DOHH2 (cell line): ENCODE data around the gene FOXK2.
"Not testable (repeated sequence)": the region's sequence is repeated elsewhere in the genome, so short reads cannot be mapped to it uniquely, and the experiment has no call there.

Experiments
- H3F3A ChIP-seq: fragments of 200-600 bp; sonication (generic), shearing (Covaris generic); 2 replicates; pipeline ENCODE4 v1.6.0; 2016; ENCODE audit warnings: antibody characterized with exemption, mild to moderate bottlenecking; ENCODE audit not compliant: control insufficient read depth, insufficient read depth
- H3K27ac ChIP-seq: fragments of 200-600 bp; sonication (generic); 2 replicates; pipeline ENCODE4 v1.5.1; 2014; ENCODE audit warnings: low read depth, mild to moderate bottlenecking, low read length, moderate library complexity
- H3K27me3 ChIP-seq: fragments of 200-600 bp; sonication (generic); 2 replicates; pipeline ENCODE4 v1.6.1; 2014; ENCODE audit warnings: mild to moderate bottlenecking, low read length, mixed read lengths; ENCODE audit not compliant: control insufficient read depth
- H3K36me3 ChIP-seq: fragments of 200-600 bp; sonication (generic); 2 replicates; pipeline ENCODE4 v1.6.1; 2014; ENCODE audit warnings: mild to moderate bottlenecking, low read length, moderate library complexity, mixed read lengths; ENCODE audit not compliant: control insufficient read depth
- H3K4me1 ChIP-seq: fragments of 200-600 bp; sonication (generic); 2 replicates; pipeline ENCODE4 v1.6.1; 2014; ENCODE audit warnings: mild to moderate bottlenecking, low read length, mixed read lengths; ENCODE audit not compliant: control insufficient read depth
- H3K4me2 ChIP-seq: fragments of 200-600 bp; sonication (generic); 2 replicates; pipeline ENCODE4 v1.6.0; 2014; ENCODE audit warnings: mild to moderate bottlenecking, low read length, moderate library complexity
- H3K4me3 ChIP-seq: fragments of 200-600 bp; sonication (generic); 2 replicates; pipeline ENCODE4 v1.5.1; 2014; ENCODE audit warnings: mild to moderate bottlenecking, low read length, mixed read lengths
- H3K79me2 ChIP-seq: fragments of 200-600 bp; sonication (generic); 2 replicates; pipeline ENCODE4 v1.6.1; 2014; ENCODE audit warnings: mild to moderate bottlenecking, low read length, mixed read lengths; ENCODE audit not compliant: control insufficient read depth
- H3K9me2 ChIP-seq: fragments of 200-600 bp; sonication (generic); replicated peaks from 2 replicates; pipeline ENCODE4 v1.6.1; 2014; ENCODE audit warnings: mild to moderate bottlenecking, low read length, mixed read lengths; ENCODE audit not compliant: control insufficient read depth
- H3K9me3 ChIP-seq: fragments of 200-600 bp; sonication (generic); 2 replicates; pipeline ENCODE4 v1.6.1; 2014; ENCODE audit warnings: antibody characterized with exemption, low read length, mixed read lengths; ENCODE audit not compliant: control insufficient read depth, insufficient read depth
- H4K20me1 ChIP-seq: fragments of 200-600 bp; sonication (generic); 2 replicates; pipeline ENCODE4 v1.6.0; 2014; ENCODE audit warnings: low read depth, mild to moderate bottlenecking, antibody characterized with exemption, low read length, moderate library complexity; ENCODE audit not compliant: control insufficient read depth, insufficient read depth
- EZH2phosphoT487 ChIP-seq: fragments of 200-600 bp; sonication (generic); IDR thresholded peaks from 2 replicates; pipeline ENCODE4 v1.6.1; 2017; ENCODE audit warnings: borderline replicate concordance, mild to moderate bottlenecking, antibody characterized with exemption, low read length, moderate library complexity, mixed read lengths
- TF ChIP-seq, protein P1 (sequence below): fragments of 200-600 bp; sonication (generic); IDR thresholded peaks from one replicate; pipeline ENCODE4 v1.5.1; 2014; ENCODE audit warnings: antibody characterized with exemption, mild to moderate bottlenecking, low read depth, low read length; ENCODE audit not compliant: poor library complexity, severe bottlenecking

Gene FOXK2

DNA sequence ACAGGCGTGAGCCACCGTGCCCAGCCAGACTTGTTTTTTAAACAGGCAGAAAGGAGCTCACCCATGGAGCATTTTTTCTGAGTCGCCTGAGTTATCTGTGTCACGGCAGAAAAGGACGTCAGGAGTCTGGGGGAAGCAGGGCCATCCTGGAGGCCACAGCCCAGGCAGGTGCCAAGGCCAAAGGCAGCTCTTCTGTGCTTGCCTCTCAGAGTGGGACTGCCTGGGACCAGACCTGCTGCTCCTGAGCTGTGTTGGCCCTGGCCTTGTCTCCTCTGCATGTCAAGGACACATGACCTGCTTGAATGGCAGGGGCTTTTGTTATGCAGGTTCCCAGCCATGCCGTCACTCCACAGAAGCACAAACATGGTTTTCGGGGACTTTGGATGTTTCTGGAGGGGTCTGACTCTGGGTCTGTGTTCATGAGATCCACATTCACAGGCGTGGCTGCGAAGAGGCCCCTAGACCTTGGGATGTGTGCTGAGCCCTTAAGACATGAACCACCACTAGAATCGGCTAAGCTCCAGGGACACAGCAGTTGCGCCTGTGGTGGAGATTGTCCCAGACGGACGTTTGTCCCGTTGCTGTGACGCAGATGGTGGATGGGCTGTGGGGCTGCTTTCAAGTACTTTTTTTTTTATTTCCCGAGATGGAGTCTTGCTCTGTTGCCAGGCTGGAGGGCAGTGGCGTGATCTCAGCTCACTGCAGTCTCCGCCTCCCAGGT lies 33.8 kb downstream of the FOXK2 start:
- Histone ChIP-seq H3F3A (peaks cover 11% of the 10 kb centered on the region), H3K9me2 (no peaks in the 10 kb centered on the region), H3K79me2 (peaks cover 93% of the 10 kb centered on the region), H4K20me1 (peaks cover 15% of the 10 kb centered on the region), H3K36me3 (peaks cover 7% of the 10 kb centered on the region; the same call in 1 of the 2 replicates), H3K27me3 (no peaks in the 10 kb centered on the region), H3K4me2 (peak overlapping the region; percentile 69), H3K4me1 (peaks cover 58% of the 10 kb centered on the region), H3K9me3 (no peaks in the 10 kb centered on the region), H3K27ac (peak overlapping the region; percentile 70), H3K4me3 (peak overlapping the region; percentile 54)
- TF ChIP-seq, protein P1, sequence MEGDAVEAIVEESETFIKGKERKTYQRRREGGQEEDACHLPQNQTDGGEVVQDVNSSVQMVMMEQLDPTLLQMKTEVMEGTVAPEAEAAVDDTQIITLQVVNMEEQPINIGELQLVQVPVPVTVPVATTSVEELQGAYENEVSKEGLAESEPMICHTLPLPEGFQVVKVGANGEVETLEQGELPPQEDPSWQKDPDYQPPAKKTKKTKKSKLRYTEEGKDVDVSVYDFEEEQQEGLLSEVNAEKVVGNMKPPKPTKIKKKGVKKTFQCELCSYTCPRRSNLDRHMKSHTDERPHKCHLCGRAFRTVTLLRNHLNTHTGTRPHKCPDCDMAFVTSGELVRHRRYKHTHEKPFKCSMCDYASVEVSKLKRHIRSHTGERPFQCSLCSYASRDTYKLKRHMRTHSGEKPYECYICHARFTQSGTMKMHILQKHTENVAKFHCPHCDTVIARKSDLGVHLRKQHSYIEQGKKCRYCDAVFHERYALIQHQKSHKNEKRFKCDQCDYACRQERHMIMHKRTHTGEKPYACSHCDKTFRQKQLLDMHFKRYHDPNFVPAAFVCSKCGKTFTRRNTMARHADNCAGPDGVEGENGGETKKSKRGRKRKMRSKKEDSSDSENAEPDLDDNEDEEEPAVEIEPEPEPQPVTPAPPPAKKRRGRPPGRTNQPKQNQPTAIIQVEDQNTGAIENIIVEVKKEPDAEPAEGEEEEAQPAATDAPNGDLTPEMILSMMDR = no peak
- no peak for TF ChIP-seq EZH2phosphoT487

DNA sequence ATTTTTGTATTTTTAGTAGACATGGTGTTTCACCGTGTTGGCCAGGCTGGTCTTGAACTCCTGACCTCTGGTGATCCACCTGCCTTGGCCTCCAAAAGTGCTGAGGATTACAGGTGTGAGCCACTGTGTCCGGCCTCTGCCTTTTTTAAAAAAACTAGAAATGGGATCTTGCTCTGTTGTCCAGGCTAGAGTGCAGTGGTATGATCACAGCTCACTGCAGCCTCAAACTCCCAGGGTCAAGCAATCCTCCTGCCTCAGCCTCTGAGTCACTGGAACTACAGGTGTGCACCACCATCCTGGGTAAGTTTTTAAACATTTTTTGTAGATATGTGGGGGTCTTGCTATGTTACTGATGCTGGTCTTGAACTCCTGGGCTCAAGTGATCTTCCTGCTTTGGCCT lies 38.0 kb downstream of the FOXK2 start:
- peaks cover 20% of the 10 kb centered on the region for H4K20me1 ChIP-seq
- H3K27ac ChIP-seq, H3K4me2 ChIP-seq, H3F3A ChIP-seq, H3K9me3 ChIP-seq, H3K27me3 ChIP-seq, H3K36me3 ChIP-seq, H3K9me2 ChIP-seq, H3K4me3 ChIP-seq: not testable (repeated sequence)
- peaks cover 37% of the 10 kb centered on the region for H3K4me1 ChIP-seq
- peaks cover 95% of the 10 kb centered on the region for H3K79me2 ChIP-seq

- no peak overlapping the region for H3K4me2 ChIP-seq
- H3F3A ChIP-seq = no peaks in the 10 kb centered on the region
- H3K4me3 ChIP-seq = no peak overlapping the region
- H3K27me3 ChIP-seq = no peaks in the 10 kb centered on the region
- H3K79me2 ChIP-seq = peaks cover 85% of the 10 kb centered on the region
- H3K27ac ChIP-seq = no peak overlapping the region
- H3K9me2 ChIP-seq = no peaks in the 10 kb centered on the region
- H4K20me1 ChIP-seq = peaks cover 20% of the 10 kb centered on the region
- no peak for TF ChIP-seq EZH2phosphoT487
- TF ChIP-seq, protein P1 = no peak
- peaks cover 15% of the 10 kb centered on the region for H3K4me1 ChIP-seq
- H3K9me3 ChIP-seq = no peaks in the 10 kb centered on the region
- peaks cover 10% of the 10 kb centered on the region for H3K36me3 ChIP-seq
These were observed 40.2 kb downstream of the FOXK2 start for GRCh38 chr17:82559566-82560251.

GRCh38 chr17:82560252-82560642 lies 40.7 kb downstream of the FOXK2 start:
- no peak overlapping the region for H3K27ac ChIP-seq
- H3K4me1 ChIP-seq = peaks cover 10% of the 10 kb centered on the region

More at GRCh38 chr17:82560252-82560642, 40.7 kb downstream of the FOXK2 start:
- peaks cover 12% of the 10 kb centered on the region for H3K36me3 ChIP-seq
- no peaks in the 10 kb centered on the region for H3F3A ChIP-seq
- peaks cover 85% of the 10 kb centered on the region for H3K79me2 ChIP-seq
- H3K4me3 ChIP-seq = no peak overlapping the region
- no peak overlapping the region for H3K4me2 ChIP-seq
- TF ChIP-seq, protein P1 = no peak
- no peak for TF ChIP-seq EZH2phosphoT487
- no peaks in the 10 kb centered on the region for H3K9me2 ChIP-seq
- H3K9me3 ChIP-seq = no peaks in the 10 kb centered on the region
- peaks cover 15% of the 10 kb centered on the region for H4K20me1 ChIP-seq
- no peaks in the 10 kb centered on the region for H3K27me3 ChIP-seq
